Measurements from ENCODE around the gene IPO4. TPM values are rescaled to one million over a fixed set of nuclear protein-coding genes. Genes with fewer than 3 reads are reported as not detected.

IPO4 gene
- total and polyA plus RNA-seq, 9 of the 15 experiments (the other 6 are each of a cell fraction or from before 2014, with no cell fraction given) = 7.3 to 122 (median 31.8) TPM

- TF ChIP-seq MBD1 (CRISPR knock-in tag; IDR thresholded peaks at IDR 0.05) (no peak), SP2 (IDR thresholded peaks at IDR 0.05; ENCODE audit: extremely low read depth, low read depth, low read length, poor library complexity, severe bottlenecking) (no peak), ELK3 (CRISPR knock-in tag; IDR thresholded peaks at IDR 0.05) (no peak), NBN (IDR thresholded peaks at IDR 0.05; ENCODE audit: low read depth) (0 out of 2 replicates have a peak, but pooled peaks have one; percentile 3), TFE3 (CRISPR knock-in tag; IDR thresholded peaks at IDR 0.05) (no peak), GMEB1 (CRISPR knock-in tag; IDR thresholded peaks at IDR 0.05) (no peak), E2F6 (IDR thresholded peaks at IDR 0.05; ENCODE audit: borderline replicate concordance in 1 of 2, extremely low read depth in 1 of 2, insufficient read depth in 1 of 2, insufficient read length in 1 of 2, low read depth in 1 of 2, low read length in 1 of 2, poor library complexity in 1 of 2, severe bottlenecking in 1 of 2) (peak in 1 of 2 experiments; percentile 20), ZNF589 (CRISPR knock-in tag; IDR thresholded peaks at IDR 0.05; ENCODE audit: low read depth) (no peak), MECOM (CRISPR knock-in tag; IDR thresholded peaks at IDR 0.05) (no peak), ELF1 (tag; IDR thresholded peaks at IDR 0.05) (peak; percentile 61), KLF16 (IDR thresholded peaks at IDR 0.05) (peak; percentile 59; the same call in 1 of the 2 replicates), ZNF384 (IDR thresholded peaks at IDR 0.05; ENCODE audit: low read depth, low read length) (no peak), MNT (conservative IDR thresholded peaks at IDR 0.05) (no peak), GTF2A2 (tag; IDR thresholded peaks at IDR 0.05) (no peak), HEY1 (CRISPR knock-in tag; IDR thresholded peaks at IDR 0.05; ENCODE audit: borderline replicate concordance) (no peak), GATA2 (CRISPR knock-in tag; IDR thresholded peaks at IDR 0.05) (no peak)
Observed at GRCh38 chr14:24146978-24147760, 41.4 kb downstream of the IPO4 start, which contains the start of gene RNF31 (continued).
